ENCODE measurements around the gene ATP6V0A1. TPM values are rescaled to one million over a fixed set of nuclear protein-coding genes. Genes with fewer than 3 reads are reported as not detected.

The ATP6V0A1 gene
- total and polyA plus RNA-seq, 2 of the 4 experiments (the other 2 are of a cell fraction) = 18.8 to 34.0 TPM

DNA sequence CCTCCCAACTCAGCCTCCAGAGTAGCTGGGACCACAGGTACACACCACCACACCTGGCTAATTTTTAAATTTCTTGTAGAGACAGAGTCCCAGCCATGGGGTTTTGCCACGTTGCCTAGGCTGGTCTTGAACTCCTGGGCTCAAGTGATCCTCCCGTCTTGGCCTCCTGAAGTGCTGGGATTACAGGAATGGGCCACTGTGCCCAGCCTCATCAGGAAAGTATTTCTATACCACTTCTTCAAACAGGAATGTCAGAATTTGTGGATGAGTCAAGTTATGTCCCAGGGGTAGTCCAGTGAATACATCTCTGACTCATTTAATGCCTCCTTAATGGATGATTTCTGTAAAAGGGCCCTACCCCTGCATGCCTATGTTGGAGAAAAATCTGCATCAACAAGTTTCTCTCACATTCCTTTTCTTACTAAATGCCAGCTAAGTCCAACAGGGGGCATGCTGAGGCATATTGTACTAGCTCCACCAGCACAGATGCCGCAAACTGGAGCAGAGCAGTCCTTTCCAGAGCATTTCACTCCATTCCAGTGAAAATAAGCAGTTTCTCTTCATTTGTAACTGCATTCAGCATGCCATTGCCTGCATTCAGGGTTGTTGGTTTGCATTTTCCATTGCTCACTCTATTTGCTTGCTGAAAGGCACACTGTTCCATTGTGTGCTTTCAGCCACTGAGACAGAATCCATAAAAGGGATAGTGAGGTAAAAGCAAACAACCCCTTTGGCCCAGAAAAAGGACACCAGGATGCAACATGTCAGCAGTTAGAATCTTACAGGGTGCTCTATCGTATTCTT is 30.3 kb upstream of the ATP6V0A1 start:
- Histone ChIP-seq H3K9me1 (ENCODE audit: insufficient read depth, low read length) (no peaks in the 10 kb centered on the region), H3K4ac (ENCODE audit: low read depth, low read length) (peak overlapping the region; percentile 73; the same call in 1 of the 2 replicates), H4K20me1 (ENCODE audit: insufficient read depth, low read length) (peaks cover 3% of the 10 kb centered on the region; the same call in 1 of the 2 replicates), H2BK20ac (ENCODE audit: low read depth, low read length) (peak overlapping the region; percentile 44), H3K23ac (ENCODE audit: low read depth, low read length) (peak overlapping the region; percentile 57; the same call in 1 of the 2 replicates), H3K56ac (ENCODE audit: extremely low read depth, insufficient read depth, low read length) (peak overlapping the region; percentile 5; the same call in 1 of the 2 replicates), H4K5ac (ENCODE audit: low read depth, low read length) (peak overlapping the region; percentile 47; the same call in 1 of the 2 replicates), H2BK120ac (ENCODE audit: low read depth, low read length) (peak overlapping the region; percentile 76), H4K8ac (ENCODE audit: low read depth in 2 of 2, low read length in 2 of 2) (peak overlapping the region; percentile 14 to 55; a peak in 2 of 4 replicates), H2BK15ac (ENCODE audit: low read depth, low read length) (peak overlapping the region; percentile 60), H2AK9ac (replicated peaks; ENCODE audit: low read depth, low read length, poor library complexity) (no peak overlapping the region), H3K79me1 (ENCODE audit: low read depth in 1 of 2, low read length in 2 of 2) (peaks cover 0 to 26% of the 10 kb centered on the region in 2 experiments; a peak in 2 of 4 replicates), H3K4me3 (ENCODE audit: insufficient read depth, low read depth, low read length) (no peak overlapping the region), H3K14ac (replicated peaks; ENCODE audit: low read depth, low read length) (peak overlapping the region; percentile 77; the same call in 1 of the 2 replicates), H3K9ac (ENCODE audit: low read depth, low read length) (peak overlapping the region; percentile 31; the same call in 1 of the 2 replicates), H3K18ac (ENCODE audit: low read depth, low read length) (peak overlapping the region; percentile 56; the same call in 1 of the 2 replicates), H3K27ac (ENCODE audit: insufficient read depth, low read length) (peak overlapping the region; percentile 64), H2BK5ac (ENCODE audit: low read depth, low read length, poor library complexity, severe bottlenecking) (peak overlapping the region; percentile 76), H3K4me1 (ENCODE audit: control insufficient read depth, insufficient read depth, low read length) (peaks cover 13% of the 10 kb centered on the region), H4K91ac (ENCODE audit: insufficient read depth, low read depth, low read length) (peak overlapping the region; percentile 63), H3K27me3 (ENCODE audit: control insufficient read depth, insufficient read depth, low read length) (no peaks in the 10 kb centered on the region), H3K4me2 (ENCODE audit: low read depth, low read length) (peak overlapping the region; percentile 64; the same call in 1 of the 2 replicates), H2AFZ (replicated peaks; ENCODE audit: low read length, poor library complexity) (peak overlapping the region; percentile 71), H3K36me3 (ENCODE audit: control insufficient read depth, insufficient read depth, low read length) (no peaks in the 10 kb centered on the region), H2AK5ac (ENCODE audit: low read depth, low read length) (peak overlapping the region; percentile 84; the same call in 1 of the 2 replicates), H3K9me3 (ENCODE audit: control insufficient read depth, insufficient read depth, low read length) (no peaks in the 10 kb centered on the region)
- dilution Hi-C loops (cut with HindIII; ENCODE audit: low sequenced_read_pairs, unreplicated experiment) = no loop called here
- ChIA-PET CTCF (interaction anchor here (0.6 to 1.1 kb wide), 3 partner anchors 12 to 36 kb away, joined by 3 to 4 read pairs (median 3); no protein-coding TSS in a partner anchor), POLR2A (ENCODE audit: unreplicated experiment) (no interaction called here)
- TF ChIP-seq RAD21 (IDR thresholded peaks at IDR 0.05; ENCODE audit: low read length) (peak; percentile 82), FOS (IDR thresholded peaks at IDR 0.05; ENCODE audit: low read depth, low read length) (peak; percentile 91), RCOR1 (IDR thresholded peaks at IDR 0.05; ENCODE audit: insufficient replicate concordance, low read length) (peak; percentile 96), RFX5 (IDR thresholded peaks at IDR 0.05; ENCODE audit: low read depth, low read length) (no peak), CEBPB (IDR thresholded peaks at IDR 0.05; ENCODE audit: low read depth, low read length) (0 out of 2 replicates have a peak, but pooled peaks have one; percentile 2), CHD1 (IDR thresholded peaks at IDR 0.05; ENCODE audit: low read depth, low read length) (peak; percentile 44; the same call in 1 of the 2 replicates), MAFK (IDR thresholded peaks at IDR 0.05; ENCODE audit: low read depth, low read length) (peak; percentile 61; the same call in 1 of the 2 replicates), SMC3 (IDR thresholded peaks at IDR 0.05; ENCODE audit: low read depth, low read length) (peak; percentile 84), MXI1 (IDR thresholded peaks at IDR 0.05; ENCODE audit: borderline replicate concordance, low read depth, low read length) (no peak), POLR2A (IDR thresholded peaks at IDR 0.05; ENCODE audit: low read depth, low read length) (peak; percentile 45; the same call in 1 of the 2 replicates), BHLHE40 (IDR thresholded peaks at IDR 0.05; ENCODE audit: low read depth, low read length) (peak; percentile 40)
- TF ChIP-seq, protein P1, sequence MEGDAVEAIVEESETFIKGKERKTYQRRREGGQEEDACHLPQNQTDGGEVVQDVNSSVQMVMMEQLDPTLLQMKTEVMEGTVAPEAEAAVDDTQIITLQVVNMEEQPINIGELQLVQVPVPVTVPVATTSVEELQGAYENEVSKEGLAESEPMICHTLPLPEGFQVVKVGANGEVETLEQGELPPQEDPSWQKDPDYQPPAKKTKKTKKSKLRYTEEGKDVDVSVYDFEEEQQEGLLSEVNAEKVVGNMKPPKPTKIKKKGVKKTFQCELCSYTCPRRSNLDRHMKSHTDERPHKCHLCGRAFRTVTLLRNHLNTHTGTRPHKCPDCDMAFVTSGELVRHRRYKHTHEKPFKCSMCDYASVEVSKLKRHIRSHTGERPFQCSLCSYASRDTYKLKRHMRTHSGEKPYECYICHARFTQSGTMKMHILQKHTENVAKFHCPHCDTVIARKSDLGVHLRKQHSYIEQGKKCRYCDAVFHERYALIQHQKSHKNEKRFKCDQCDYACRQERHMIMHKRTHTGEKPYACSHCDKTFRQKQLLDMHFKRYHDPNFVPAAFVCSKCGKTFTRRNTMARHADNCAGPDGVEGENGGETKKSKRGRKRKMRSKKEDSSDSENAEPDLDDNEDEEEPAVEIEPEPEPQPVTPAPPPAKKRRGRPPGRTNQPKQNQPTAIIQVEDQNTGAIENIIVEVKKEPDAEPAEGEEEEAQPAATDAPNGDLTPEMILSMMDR (conservative IDR thresholded peaks at IDR 0.05; ENCODE audit: low read depth, low read length) = peak; percentile 82
- TF ChIP-seq, protein P2, sequence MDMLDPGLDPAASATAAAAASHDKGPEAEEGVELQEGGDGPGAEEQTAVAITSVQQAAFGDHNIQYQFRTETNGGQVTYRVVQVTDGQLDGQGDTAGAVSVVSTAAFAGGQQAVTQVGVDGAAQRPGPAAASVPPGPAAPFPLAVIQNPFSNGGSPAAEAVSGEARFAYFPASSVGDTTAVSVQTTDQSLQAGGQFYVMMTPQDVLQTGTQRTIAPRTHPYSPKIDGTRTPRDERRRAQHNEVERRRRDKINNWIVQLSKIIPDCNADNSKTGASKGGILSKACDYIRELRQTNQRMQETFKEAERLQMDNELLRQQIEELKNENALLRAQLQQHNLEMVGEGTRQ (IDR thresholded peaks at IDR 0.05; ENCODE audit: low read depth, low read length) = no peak
- intact Hi-C loops (cut with micrococcal nuclease) = loop anchor here (1.0 to 2.0 kb wide), 3 partner anchors 30 to 99 kb away; partner anchors contain the start of gene ATP6V0A1
- WGBS, 2 experiments (ENCODE audit: extremely low coverage in 2 of 2, insufficient read length in 1 of 2) = 17% methylated on average over 1 of the region's 4 CpGs; no CpG with 5 or more reads in 1 of the 2 experiments
- in situ Hi-C loops (cut with MboI; ENCODE audit: low sequenced_read_pairs) = loop anchor here (5.0 kb wide), 1 partner anchor 99 kb away; no protein-coding TSS in a partner anchor
- BruUV-seq (replicated peaks) = no TSS peak
- DNase-seq (peak; percentile 99), ATAC-seq (ENCODE audit: low read depth) (peak; percentile 92)

Measured in IMR-90 (cell line).